HG03196 (cell line): ENCODE measurements around the gene WNT8A.
"Not testable (repeated sequence)": the region's sequence is repeated elsewhere in the genome, so short reads cannot be mapped to it uniquely, and the experiment has no call there.

ENCODE experiments used
- ATAC-seq: cut with Tn5 transposase; IDR thresholded peaks from one replicate; pipeline ENCODE4 v1.9.1; 2021; ENCODE audit not compliant: unreplicated experiment

Gene WNT8A

GRCh38 chr5:138083702-138084101 is at the start of gene WNT8A:
Gene WNT8A (plus strand): TSS chr5:138084033. CDS start chr5:138084128, 95 bp downstream.
- no peak for ATAC-seq

- ATAC-seq = no peak
Measured at GRCh38 chr5:138035605-138036537, 48.0 kb upstream of the WNT8A start.

- ATAC-seq = no peak
Measured at GRCh38 chr5:138037271-138037670, 46.6 kb upstream of the WNT8A start.

- no peak for ATAC-seq
Measured at GRCh38 chr5:138037907-138038633, 45.8 kb upstream of the WNT8A start.

GRCh38 chr5:138038826-138039225 is 45.0 kb upstream of the WNT8A start:
- ATAC-seq = no peak

GRCh38 chr5:138045283-138045682 is 38.5 kb upstream of the WNT8A start:
- not testable (repeated sequence) for ATAC-seq

GRCh38 chr5:138051441-138052296 is 32.2 kb upstream of the WNT8A start:
- no peak for ATAC-seq

- ATAC-seq = not testable (repeated sequence)
Measured at GRCh38 chr5:138052718-138053117, 31.1 kb upstream of the WNT8A start.

GRCh38 chr5:138053554-138053953 is 30.3 kb upstream of the WNT8A start:
- no peak for ATAC-seq

- ATAC-seq = no peak
Measured at GRCh38 chr5:138054206-138054605, 29.6 kb upstream of the WNT8A start.

GRCh38 chr5:138054847-138055558 is 28.8 kb upstream of the WNT8A start:
- no peak for ATAC-seq

GRCh38 chr5:138064526-138064925 is 19.3 kb upstream of the WNT8A start:
- no peak for ATAC-seq

- no peak for ATAC-seq
Measured at GRCh38 chr5:138065102-138065501, 18.7 kb upstream of the WNT8A start.

GRCh38 chr5:138067945-138068344 is 15.9 kb upstream of the WNT8A start:
- no peak for ATAC-seq

GRCh38 chr5:138068742-138069600 is 14.9 kb upstream of the WNT8A start:
- no peak for ATAC-seq

GRCh38 chr5:138070026-138070425 is 13.8 kb upstream of the WNT8A start:
- ATAC-seq = not testable (repeated sequence)

GRCh38 chr5:138077064-138077696 is 6.7 kb upstream of the WNT8A start:
- no peak for ATAC-seq

- no peak for ATAC-seq
Measured at GRCh38 chr5:138078006-138078643, 5.7 kb upstream of the WNT8A start.

- no peak for ATAC-seq
Measured at GRCh38 chr5:138082033-138082432, 1.8 kb upstream of the WNT8A start.
